CD4-positive, alpha-beta T cell treated with Interleukin-12 subunit alpha and Interleukin-12 subunit beta, for 1 hour (primary cell): ENCODE data around the gene KRT1.

Experiments used
- DNase-seq: peaks from one replicate; pipeline ENCODE4 v3.0.0-alpha.2; 2020

Gene KRT1

DNA sequence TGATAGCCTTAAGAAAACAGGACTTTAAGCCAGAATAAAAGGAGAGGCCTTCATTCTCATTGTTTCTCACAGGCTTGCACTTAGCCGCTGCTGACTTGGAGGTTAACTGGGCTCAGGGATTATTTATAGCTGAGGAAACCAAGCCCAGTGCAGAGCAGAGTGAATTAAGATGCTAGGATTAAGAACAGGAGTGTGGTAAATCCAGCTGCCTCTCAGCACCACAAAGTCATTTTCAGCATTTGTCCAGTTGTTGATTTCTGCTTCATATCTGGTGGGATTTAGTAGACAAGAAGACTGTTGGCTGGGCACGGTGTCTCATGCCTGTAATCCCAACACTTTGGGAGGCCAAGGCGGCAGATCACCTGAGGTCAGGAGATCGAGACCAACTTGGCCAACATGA, 47.6 kb downstream of the KRT1 start:
- DNase-seq, result no peak

DNA sequence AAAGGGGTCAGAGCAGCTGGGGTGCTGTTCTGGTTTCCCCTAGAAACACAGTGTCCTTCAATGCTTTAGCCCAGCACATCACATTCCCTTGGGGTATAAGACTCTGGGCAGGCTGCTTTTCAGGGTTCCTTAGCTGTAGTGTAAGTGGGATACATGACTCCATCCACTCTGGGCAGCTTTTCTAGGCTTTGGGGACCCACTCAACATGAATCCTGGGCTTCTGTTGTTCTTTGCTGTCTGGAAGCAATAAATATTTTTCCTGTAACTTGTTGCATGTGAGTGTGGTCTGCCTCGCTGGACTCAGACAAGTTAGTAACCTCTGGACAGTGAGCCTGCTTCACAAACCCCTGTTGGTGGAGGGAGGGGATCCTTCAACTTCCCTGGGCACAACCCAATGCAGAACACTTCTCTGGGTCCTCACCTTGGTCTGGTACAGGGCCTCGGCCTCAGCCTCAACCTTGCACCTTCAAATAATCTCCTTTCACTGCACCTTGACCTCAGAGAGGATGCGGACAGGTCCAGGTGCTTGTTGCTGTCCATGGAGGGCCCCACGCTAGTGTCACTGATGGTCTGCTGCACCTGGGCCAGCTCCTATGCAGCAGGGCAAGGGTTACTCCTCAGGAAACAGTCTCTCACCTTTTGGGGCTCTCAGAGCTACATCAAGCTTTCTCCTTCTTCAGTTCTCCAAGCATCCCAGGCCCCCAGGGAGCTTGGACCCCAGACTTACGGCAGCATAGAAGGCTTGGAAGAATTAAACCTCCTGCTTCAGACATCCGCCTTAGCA, 48.3 kb downstream of the KRT1 start:
- no peak for DNase-seq

DNA sequence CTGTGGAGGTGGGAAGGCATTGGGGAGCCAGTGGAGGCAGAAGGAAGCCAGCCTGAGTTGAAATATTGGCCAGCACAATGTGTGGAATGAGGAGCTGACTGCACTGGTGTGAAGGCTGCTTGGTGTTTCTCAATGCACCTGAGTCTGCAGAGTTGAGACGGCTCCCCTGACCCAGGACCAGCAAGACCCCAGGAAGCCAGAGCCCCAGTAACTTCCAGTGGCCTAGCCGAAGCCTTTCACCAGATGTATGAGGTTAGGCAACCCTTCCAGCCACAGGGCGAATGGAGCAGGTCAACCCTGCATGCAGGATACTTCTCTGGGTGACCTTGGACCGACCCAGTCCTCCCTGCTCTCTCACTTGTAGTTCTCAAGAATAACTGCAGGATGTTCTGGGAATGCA, 48.9 kb downstream of the KRT1 start:
- no peak for DNase-seq

DNA sequence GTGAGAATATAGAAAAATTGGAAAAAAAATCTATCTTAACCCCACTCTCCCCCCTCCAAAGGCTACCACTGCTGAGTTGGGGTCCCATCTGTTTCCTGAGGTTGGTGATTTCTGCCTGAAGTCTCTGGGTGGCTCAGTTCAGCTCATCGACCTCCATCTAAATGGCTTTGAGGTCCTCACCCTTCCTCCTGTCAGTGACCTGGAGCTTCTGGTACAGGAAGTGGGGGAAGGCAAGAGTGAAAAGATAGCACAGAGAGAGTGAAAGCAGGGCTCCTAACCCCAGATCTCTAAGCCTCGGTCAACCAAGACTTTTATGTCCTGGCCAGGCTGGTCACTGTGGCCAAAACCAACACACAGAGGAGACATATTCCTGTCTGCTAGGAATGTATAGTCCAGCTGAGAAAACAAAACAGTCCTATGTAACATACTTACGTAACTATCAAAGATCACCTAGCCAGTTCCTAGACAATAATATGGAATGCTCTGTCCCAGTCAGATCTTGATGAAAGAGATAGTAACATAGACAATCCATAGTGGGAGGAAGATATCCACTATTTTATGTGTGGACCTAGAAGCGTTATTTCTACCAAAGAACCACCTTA, 49.5 kb downstream of the KRT1 start:
- DNase-seq, result no peak

DNA sequence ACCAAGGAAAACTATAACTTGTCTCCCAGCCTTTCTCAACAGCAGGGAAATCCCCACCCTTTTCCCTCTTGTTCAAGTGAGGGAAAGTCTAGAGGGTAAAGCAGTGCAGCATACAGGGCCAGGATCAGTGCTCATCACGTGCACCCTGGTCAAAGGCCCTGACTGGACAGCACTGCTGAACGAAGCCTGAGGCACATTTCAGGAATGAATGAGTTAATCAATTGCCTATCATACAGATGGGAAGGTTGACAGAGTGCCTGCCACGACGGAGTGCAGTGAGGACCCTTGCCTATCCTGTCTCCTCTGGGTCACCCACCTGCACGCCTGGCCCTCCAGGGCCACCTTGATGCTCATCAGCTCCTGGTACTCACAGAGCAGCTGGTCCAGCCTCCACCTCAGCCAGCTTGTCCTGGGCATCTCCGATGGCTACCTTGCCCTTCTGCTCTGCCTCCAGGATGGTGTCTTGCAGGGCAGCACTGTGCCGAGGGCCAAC, 50.2 kb downstream of the KRT1 start:
- DNase-seq, result no peak

DNA sequence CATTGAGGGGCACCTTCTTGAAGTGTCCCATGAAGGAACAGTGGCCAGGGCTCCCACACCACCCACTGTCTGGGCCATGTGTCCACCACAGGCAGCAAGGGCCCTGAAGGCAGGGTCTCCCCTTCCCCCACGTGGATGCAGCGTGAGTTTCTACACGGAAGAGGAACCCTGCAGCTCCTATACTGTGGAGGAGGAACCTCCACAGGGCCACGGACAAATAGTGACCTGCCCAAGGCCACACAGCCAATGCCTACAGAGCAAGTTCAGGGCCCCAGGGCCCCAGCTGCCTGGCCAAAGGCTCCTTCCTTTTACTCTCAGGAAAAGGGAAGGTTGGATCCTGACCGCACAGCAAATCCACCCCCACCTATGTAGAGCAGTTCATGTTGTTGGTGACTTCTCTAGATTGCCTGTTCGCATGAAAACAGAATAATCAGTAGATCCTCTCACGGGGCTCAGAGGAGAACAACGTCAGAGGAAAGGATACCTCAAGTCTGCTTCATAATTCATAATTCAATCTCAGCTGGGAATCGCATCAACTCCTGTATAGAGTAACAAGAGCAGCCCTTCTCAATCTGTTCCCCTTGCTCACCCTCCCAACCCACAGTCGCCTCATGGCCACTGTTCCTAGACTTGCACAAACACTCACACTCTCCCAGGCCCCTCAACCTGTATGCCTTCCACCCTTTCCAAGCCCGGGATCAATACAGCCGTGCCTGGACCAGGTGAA, 50.8 kb downstream of the KRT1 start:
- DNase-seq, result no peak

DNA sequence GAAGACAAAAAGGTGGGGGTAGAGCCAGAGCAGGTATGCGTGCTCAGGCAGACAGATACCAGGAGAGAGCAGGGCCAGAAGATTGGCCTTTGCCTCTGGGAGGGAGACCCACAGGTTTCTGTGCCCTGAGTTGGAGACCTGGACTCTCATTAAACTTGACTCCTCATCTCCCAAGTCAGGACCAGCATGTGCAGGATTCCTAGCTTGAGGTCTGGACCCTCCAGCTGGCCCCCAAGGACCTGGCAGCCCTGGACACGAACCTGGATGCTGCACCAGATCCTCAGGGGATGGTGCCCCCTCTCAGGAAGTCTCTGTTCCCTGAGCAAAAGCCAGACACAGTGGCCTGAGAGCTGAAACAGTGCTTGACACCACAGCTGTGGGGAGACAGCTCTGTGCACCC, 51.4 kb downstream of the KRT1 start:
- no peak for DNase-seq

DNA sequence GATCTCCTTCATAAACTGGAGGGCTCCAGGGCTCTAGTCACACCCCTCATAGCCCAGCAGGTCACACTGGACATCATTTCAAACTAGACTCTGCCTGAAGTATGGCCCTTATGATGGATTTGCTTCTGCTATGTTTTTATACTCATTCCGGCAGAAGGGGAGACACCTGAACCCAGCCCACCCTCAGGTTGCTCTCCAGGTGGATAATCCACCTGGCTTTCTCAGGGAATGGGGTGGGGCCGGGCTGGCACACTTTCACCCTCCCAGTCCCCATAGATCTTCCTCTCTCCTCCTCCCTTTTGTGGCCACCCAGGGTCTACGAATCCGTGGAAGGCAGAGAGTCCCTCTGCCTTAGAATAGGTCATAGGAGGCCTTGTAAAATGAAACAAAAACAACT, 52.1 kb downstream of the KRT1 start:
- no peak for DNase-seq

DNA sequence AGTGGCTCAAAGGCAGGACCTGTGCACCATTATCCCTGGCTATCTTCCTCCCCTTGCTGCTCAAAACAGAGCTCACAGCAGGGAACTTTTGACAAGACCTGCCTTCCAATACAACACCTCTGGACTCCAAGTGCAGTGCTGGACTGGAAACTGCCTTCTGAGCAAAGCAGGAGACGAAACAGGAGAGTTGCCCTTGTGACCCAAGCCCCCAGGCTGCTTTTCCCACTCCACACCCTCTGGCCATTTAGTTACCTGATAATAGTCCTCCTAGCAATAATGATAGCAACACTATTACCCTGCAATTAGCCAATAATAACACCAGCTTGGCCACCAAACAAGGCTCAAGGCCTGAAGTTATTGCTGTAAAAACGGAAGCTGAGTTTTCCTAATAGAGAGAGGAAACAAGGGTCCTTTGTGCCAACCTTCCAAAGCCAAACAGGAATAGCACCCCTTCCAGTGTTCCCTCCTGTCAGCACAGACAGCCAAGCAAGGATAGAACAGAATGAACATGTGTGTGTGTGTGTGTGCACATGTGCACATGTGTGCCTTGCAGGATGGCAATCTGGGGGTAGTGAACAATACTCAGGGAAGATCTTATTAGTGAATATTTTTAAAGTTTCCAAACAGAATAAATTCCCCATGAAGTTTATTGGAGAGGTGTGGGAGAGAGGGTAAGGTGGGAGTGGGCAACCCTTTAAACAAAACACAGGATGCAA, 52.7 kb downstream of the KRT1 start:
- DNase-seq, result no peak
